GM21526 (cell line): ENCODE results near the gene TOMM5.

ENCODE experiments used
- ATAC-seq: cut with Tn5 transposase; IDR thresholded peaks from one replicate; pipeline ENCODE4 v1.9.1; 2021; ENCODE audit warnings: moderate library complexity; ENCODE audit not compliant: unreplicated experiment, low FRiP score

TOMM5 gene

GRCh38 chr9:37592108-37592951 is at the start of gene TOMM5:
TSS of gene TOMM5 (minus strand) at chr9:37592597. CDS start at chr9:37592532, 65 bp downstream.
- peak; percentile 77 for ATAC-seq

- no peak for ATAC-seq
Measured at GRCh38 chr9:37641331-37641730, 48.9 kb upstream of the TOMM5 start.

GRCh38 chr9:37640246-37640645 is 47.8 kb upstream of the TOMM5 start:
- no peak for ATAC-seq

GRCh38 chr9:37639841-37640240 is 47.4 kb upstream of the TOMM5 start:
- ATAC-seq, result no peak

GRCh38 chr9:37639109-37639762 is 46.8 kb upstream of the TOMM5 start:
- no peak for ATAC-seq

GRCh38 chr9:37636511-37637448 is 44.4 kb upstream of the TOMM5 start:
- ATAC-seq, result no peak

- ATAC-seq, result no peak
Measured at GRCh38 chr9:37635808-37636207, 43.4 kb upstream of the TOMM5 start.

GRCh38 chr9:37632479-37632878 is 40.1 kb upstream of the TOMM5 start:
- no peak for ATAC-seq

- no peak for ATAC-seq
Measured at GRCh38 chr9:37626708-37627292, 34.4 kb upstream of the TOMM5 start.

- ATAC-seq, result no peak
Measured at GRCh38 chr9:37625758-37626147, 33.4 kb upstream of the TOMM5 start.

- ATAC-seq, result no peak
Measured at GRCh38 chr9:37625036-37625757, 32.8 kb upstream of the TOMM5 start.

- no peak for ATAC-seq
Measured at GRCh38 chr9:37624073-37624472, 31.7 kb upstream of the TOMM5 start.

GRCh38 chr9:37623267-37623666 is 30.9 kb upstream of the TOMM5 start:
- ATAC-seq, result no peak

- no peak for ATAC-seq
Measured at GRCh38 chr9:37622462-37622861, 30.1 kb upstream of the TOMM5 start.

GRCh38 chr9:37621273-37622121 is 29.1 kb upstream of the TOMM5 start:
- ATAC-seq, result no peak

GRCh38 chr9:37620396-37620795 is 28.0 kb upstream of the TOMM5 start:
- no peak for ATAC-seq

- no peak for ATAC-seq
Measured at GRCh38 chr9:37619806-37620205, 27.4 kb upstream of the TOMM5 start.

- ATAC-seq, result no peak
Measured at GRCh38 chr9:37618817-37619216, 26.4 kb upstream of the TOMM5 start.

- no peak for ATAC-seq
Measured at GRCh38 chr9:37617832-37618231, 25.4 kb upstream of the TOMM5 start.
